GM21737 (cell line): ENCODE results near the gene PML.

Experiments
- ATAC-seq: cut with Tn5 transposase; IDR thresholded peaks from one replicate; pipeline ENCODE4 v1.9.1; 2021; ENCODE audit warnings: mild to moderate bottlenecking, moderate library complexity; ENCODE audit not compliant: unreplicated experiment

Gene PML

GRCh38 chr15:73994413-73994883 is at the start of gene PML:
TSS of gene PML (plus strand) at chr15:73994716. CDS start at chr15:73994813, 97 bp downstream.
- peak; percentile 61 for ATAC-seq

GRCh38 chr15:73945130-73945508 is 49.4 kb upstream of the PML start:
- ATAC-seq = no peak

- ATAC-seq = no peak
Measured at GRCh38 chr15:73946046-73946721, 48.3 kb upstream of the PML start.

GRCh38 chr15:73946795-73947370 is 47.6 kb upstream of the PML start:
- no peak for ATAC-seq

- ATAC-seq = no peak
Measured at GRCh38 chr15:73947651-73948050, 46.9 kb upstream of the PML start.

- no peak for ATAC-seq
Measured at GRCh38 chr15:73948396-73948795, 46.1 kb upstream of the PML start.

GRCh38 chr15:73948982-73949381 is 45.5 kb upstream of the PML start:
- no peak for ATAC-seq

GRCh38 chr15:73949496-73949895 is 45.0 kb upstream of the PML start:
- no peak for ATAC-seq

- no peak for ATAC-seq
Measured at GRCh38 chr15:73950479-73950830, 44.1 kb upstream of the PML start.

GRCh38 chr15:73950831-73951561 is 43.5 kb upstream of the PML start:
- no peak for ATAC-seq

GRCh38 chr15:73951601-73952000 is 42.9 kb upstream of the PML start:
- no peak for ATAC-seq

GRCh38 chr15:73952171-73952912 is 42.2 kb upstream of the PML start:
- no peak for ATAC-seq

- no peak for ATAC-seq
Measured at GRCh38 chr15:73952913-73953750, 41.4 kb upstream of the PML start.

- ATAC-seq = no peak
Measured at GRCh38 chr15:73954188-73955145, 40.0 kb upstream of the PML start.

- no peak for ATAC-seq
Measured at GRCh38 chr15:73955326-73955725, 39.2 kb upstream of the PML start.

GRCh38 chr15:73955861-73956742 is 38.4 kb upstream of the PML start:
- ATAC-seq = no peak

- no peak for ATAC-seq
Measured at GRCh38 chr15:73956743-73957135, 37.8 kb upstream of the PML start.

GRCh38 chr15:73957276-73957675 is 37.2 kb upstream of the PML start:
- ATAC-seq = no peak
